GM18858 (cell line): Measurements from ENCODE around the gene KAT8.

ENCODE experiments used
- ATAC-seq: cut with Tn5 transposase; IDR thresholded peaks from one replicate; pipeline ENCODE4 v1.9.1; 2021; ENCODE audit not compliant: unreplicated experiment

The KAT8 gene

GRCh38 chr16:31117384-31118222 lies at the start of gene KAT8:
TSS of gene KAT8 (plus strand) at chr16:31117664. CDS start at chr16:31117682, 18 bp downstream.
- peak; percentile 80 for ATAC-seq

GRCh38 chr16:31071861-31072260 lies 45.6 kb upstream of the KAT8 start:
- no peak for ATAC-seq

- no peak for ATAC-seq
Observed at GRCh38 chr16:31072540-31073141, 44.8 kb upstream of the KAT8 start.

- peak; percentile 36 for ATAC-seq
Observed at GRCh38 chr16:31073142-31073969, 44.1 kb upstream of the KAT8 start.

GRCh38 chr16:31073970-31074813 lies 43.3 kb upstream of the KAT8 start, which contains the start of the genes ZNF646 and ZNF668:
TSS of gene ZNF646 (plus strand) at chr16:31074422. CDS start at chr16:31076325, 1,903 bp downstream.
TSS of gene ZNF668 (minus strand) at chr16:31074240. CDS start at chr16:31064459, 9,781 bp downstream.
- ATAC-seq: peak; percentile 50

GRCh38 chr16:31074814-31075183 lies 42.7 kb upstream of the KAT8 start:
- ATAC-seq: no peak

- no peak for ATAC-seq
Observed at GRCh38 chr16:31076319-31076718, 41.1 kb upstream of the KAT8 start.

GRCh38 chr16:31077024-31077423 lies 40.4 kb upstream of the KAT8 start:
- no peak for ATAC-seq

- no peak for ATAC-seq
Observed at GRCh38 chr16:31077592-31078396, 39.7 kb upstream of the KAT8 start.

GRCh38 chr16:31078597-31079341 lies 38.7 kb upstream of the KAT8 start:
- ATAC-seq: no peak

- ATAC-seq: no peak
Observed at GRCh38 chr16:31079342-31079944, 38.0 kb upstream of the KAT8 start.

- no peak for ATAC-seq
Observed at GRCh38 chr16:31080035-31080629, 37.3 kb upstream of the KAT8 start.

GRCh38 chr16:31080756-31081419 lies 36.6 kb upstream of the KAT8 start:
- no peak for ATAC-seq

- ATAC-seq: no peak
Observed at GRCh38 chr16:31081428-31082351, 35.8 kb upstream of the KAT8 start.

GRCh38 chr16:31082368-31083045 lies 35.0 kb upstream of the KAT8 start:
- no peak for ATAC-seq

- no peak for ATAC-seq
Observed at GRCh38 chr16:31083081-31083480, 34.4 kb upstream of the KAT8 start.
